Renal cortex interstitium (tissue), 15 donors: ENCODE measurements around the gene WIZ. TPM values are rescaled to one million over a fixed set of nuclear protein-coding genes. Genes with fewer than 3 reads are reported as not detected.
"Not testable (repeated sequence)": the region's sequence is repeated elsewhere in the genome, so short reads cannot be mapped to it uniquely, and the experiment has no call there.

ENCODE experiments used
- DNase-seq, 11 donors: peaks; one replicate each; pipeline ENCODE4 v3.0.0-alpha.2; 2013; ENCODE audit warnings: low read depth in 9 of 11, low spot score in 4 of 11; ENCODE audit errors: extremely low read depth in 1 of 11
- long read RNA-seq, 16 experiments: transcript quantifications; one replicate each; lab custom pipeline, GENCODE V29; 2026
- polyA plus RNA-seq, 3 donors: library from polyadenylated mRNA; unstranded; fragments of 120-200 nt; gene quantifications; one replicate each; pipeline ENCODE4 v1.2.1, GENCODE V29; 2013; ENCODE audit not compliant: insufficient read length in 3 of 3

WIZ gene
- polyA plus RNA-seq = 10 to 100 TPM; 23.6 to 40.5 (median 38.7) TPM
- long read RNA-seq, donor 1, partial matches to known transcripts = 16 of 16 reads
- long read RNA-seq, donor 1, other reads (novel, unspliced or antisense) = 0 of 16 reads
- long read RNA-seq, donor 2, partial matches to known transcripts = 0 of 3 reads
- long read RNA-seq, donor 2, other reads (novel, unspliced or antisense) = 0 of 3 reads
- long read RNA-seq, donor 3, partial matches to known transcripts = 6 of 13 reads
- long read RNA-seq, donor 3, other reads (novel, unspliced or antisense) = 5 of 13 reads
- long read RNA-seq, donor 4, partial matches to known transcripts = 0 of 12 reads
- long read RNA-seq, donor 4, other reads (novel, unspliced or antisense) = 8 of 12 reads
- long read RNA-seq, donor 5, partial matches to known transcripts = 6 of 20 reads
- long read RNA-seq, donor 5, other reads (novel, unspliced or antisense) = 11 of 20 reads
- long read RNA-seq, donor 6, partial matches to known transcripts = 5 of 9 reads
- long read RNA-seq, donor 6, other reads (novel, unspliced or antisense) = 0 of 9 reads
- long read RNA-seq, donor 7, partial matches to known transcripts = 15 of 19 reads
- long read RNA-seq, donor 7, other reads (novel, unspliced or antisense) = 0 of 19 reads
- long read RNA-seq, donor 8 = 0 reads
- long read RNA-seq, donor 9, partial matches to known transcripts = 0 of 3 reads
- long read RNA-seq, donor 9, other reads (novel, unspliced or antisense) = 0 of 3 reads
- long read RNA-seq, donor 10, partial matches to known transcripts = 22 of 23 reads
- long read RNA-seq, donor 10, other reads (novel, unspliced or antisense) = 0 of 23 reads
- long read RNA-seq, donor 11, partial matches to known transcripts = 0 of 2 reads
- long read RNA-seq, donor 11, other reads (novel, unspliced or antisense) = 0 of 2 reads
- long read RNA-seq, donor 12 = 0 reads
- long read RNA-seq, donor 13 = 0 reads
- long read RNA-seq, donor 14, full-length matches to known transcripts = 2 of 2 reads
- long read RNA-seq, donor 14, partial matches to known transcripts = 0 of 2 reads
- long read RNA-seq, donor 14, other reads (novel, unspliced or antisense) = 0 of 2 reads
- long read RNA-seq, donor 15, partial matches to known transcripts = 0 of 4 reads
- long read RNA-seq, donor 15, other reads (novel, unspliced or antisense) = 0 of 4 reads
- long read RNA-seq, donor 16, full-length matches to known transcripts = 8 of 34 reads
- long read RNA-seq, donor 16, partial matches to known transcripts = 14 of 34 reads
- long read RNA-seq, donor 16, other reads (novel, unspliced or antisense) = 12 of 34 reads

- peak in 7 of 11 donors; percentile 37 to 75 (median 53) for DNase-seq
These were observed at the start of gene WIZ for GRCh38 chr19:15449620-15450527. Gene WIZ (minus strand): TSS chr19:15449956. CDS start chr19:15448307, 1,649 bp downstream.

GRCh38 chr19:15498910-15499309, 49.2 kb upstream of the WIZ start:
- no peak for DNase-seq

- no peak for DNase-seq
These were observed 48.6 kb upstream of the WIZ start for GRCh38 chr19:15498156-15498858.

- DNase-seq = no peak
These were observed 45.4 kb upstream of the WIZ start for GRCh38 chr19:15495151-15495550.

- DNase-seq = no peak
These were observed 38.9 kb upstream of the WIZ start for GRCh38 chr19:15488489-15489226.

- no peak for DNase-seq
These were observed 37.3 kb upstream of the WIZ start for GRCh38 chr19:15487038-15487437.

GRCh38 chr19:15485768-15486167, 36.0 kb upstream of the WIZ start:
- not testable (repeated sequence) for DNase-seq

- DNase-seq = not testable (repeated sequence)
These were observed 31.2 kb upstream of the WIZ start for GRCh38 chr19:15480996-15481395.

- DNase-seq = no peak
These were observed 29.9 kb upstream of the WIZ start, which contains the start of gene PGLYRP2 for GRCh38 chr19:15479391-15480345. Gene PGLYRP2 (minus strand): TSS chr19:15479501. CDS start chr19:15479371, 130 bp downstream.

- no peak for DNase-seq
These were observed 26.6 kb upstream of the WIZ start for GRCh38 chr19:15476325-15476724.

- DNase-seq = no peak
These were observed 25.9 kb upstream of the WIZ start for GRCh38 chr19:15475611-15476010.

GRCh38 chr19:15475169-15475568, 25.4 kb upstream of the WIZ start:
- no peak for DNase-seq

GRCh38 chr19:15473821-15474220, 24.1 kb upstream of the WIZ start:
- not testable (repeated sequence) for DNase-seq

- no peak for DNase-seq
These were observed 21.9 kb upstream of the WIZ start for GRCh38 chr19:15471639-15472101.

GRCh38 chr19:15469513-15470297, 19.9 kb upstream of the WIZ start:
- no peak for DNase-seq
